Rectal smooth muscle tissue (tissue), 1 donor: Measurements from ENCODE around the gene GRK2.

Experiments
- H3K27ac ChIP-seq: one replicate; pipeline ENCODE4 v1.7.0; 2013; ENCODE audit warnings: low read depth, low read length, inconsistent platforms
- H3K27me3 ChIP-seq: one replicate; pipeline ENCODE4 v1.7.0; 2013; ENCODE audit warnings: low read length; ENCODE audit not compliant: control insufficient read depth, insufficient read depth
- H3K36me3 ChIP-seq: one replicate; pipeline ENCODE4 v1.7.0; 2013; ENCODE audit warnings: low read length; ENCODE audit not compliant: control insufficient read depth, insufficient read depth
- H3K4me1 ChIP-seq: one replicate; pipeline ENCODE4 v1.7.0; 2013; ENCODE audit warnings: low read length; ENCODE audit not compliant: control insufficient read depth, insufficient read depth
- H3K4me3 ChIP-seq: one replicate; pipeline ENCODE4 v1.7.0; 2013; ENCODE audit warnings: low read length
- H3K9ac ChIP-seq: one replicate; pipeline ENCODE4 v1.7.0; 2013; ENCODE audit warnings: low read length

GRK2 gene

GRCh38 chr11:67292671-67293070, 26.4 kb downstream of the GRK2 start:
- H3K4me1 ChIP-seq = peaks cover 14% of the 10 kb centered on the region
- no peak overlapping the region for H3K27ac ChIP-seq
- no peak overlapping the region for H3K9ac ChIP-seq
- H3K4me3 ChIP-seq = no peak overlapping the region
- peaks cover 12% of the 10 kb centered on the region for H3K36me3 ChIP-seq
- no peaks in the 10 kb centered on the region for H3K27me3 ChIP-seq

DNA sequence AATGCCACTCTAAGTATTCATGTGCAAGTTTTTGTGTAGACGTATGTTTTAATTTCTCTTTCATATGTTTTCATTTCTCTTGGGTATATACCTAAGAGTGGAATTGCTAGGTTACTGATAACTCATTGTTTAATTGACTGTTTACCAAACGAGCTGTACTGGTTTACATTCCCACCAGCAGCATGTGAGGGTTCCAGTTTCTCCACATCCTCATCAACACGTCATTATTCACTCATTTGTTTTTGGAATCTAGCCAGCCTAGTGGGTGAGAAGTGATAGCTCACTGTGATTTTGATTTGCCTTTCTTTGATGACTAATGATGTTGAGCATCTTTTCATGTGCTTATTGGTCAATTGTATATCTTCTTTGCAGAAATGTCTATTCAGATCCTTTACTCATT, 26.8 kb downstream of the GRK2 start:
- no peak overlapping the region for H3K4me3 ChIP-seq
- no peaks in the 10 kb centered on the region for H3K27me3 ChIP-seq
- H3K9ac ChIP-seq = no peak overlapping the region
- peaks cover 10% of the 10 kb centered on the region for H3K4me1 ChIP-seq
- H3K27ac ChIP-seq = no peak overlapping the region
- peaks cover 12% of the 10 kb centered on the region for H3K36me3 ChIP-seq

DNA sequence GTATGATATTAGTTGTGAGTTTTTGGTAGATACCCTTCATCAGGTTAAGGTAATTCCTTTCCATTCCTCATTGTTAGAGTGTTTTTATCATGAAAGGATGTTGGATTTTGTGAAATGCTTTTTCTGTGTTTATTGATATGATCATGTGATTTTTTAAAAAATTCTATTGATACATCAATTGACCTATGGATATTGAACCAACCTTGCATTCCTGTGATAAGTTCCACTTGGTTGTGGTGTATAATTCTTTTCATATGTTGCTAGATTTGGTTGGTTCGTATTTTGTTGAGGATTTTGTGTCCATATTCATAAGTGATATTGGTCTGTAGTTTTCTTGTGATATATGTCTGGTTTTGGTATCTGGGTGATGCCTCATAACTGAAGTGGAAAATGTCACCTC, 29.6 kb downstream of the GRK2 start:
- H3K4me1 ChIP-seq = no peaks in the 10 kb centered on the region
- no peaks in the 10 kb centered on the region for H3K27me3 ChIP-seq
- no peak overlapping the region for H3K9ac ChIP-seq
- H3K36me3 ChIP-seq = peaks cover 19% of the 10 kb centered on the region
- H3K27ac ChIP-seq = no peak overlapping the region
- H3K4me3 ChIP-seq = no peak overlapping the region

- Histone ChIP-seq H3K4me3 (no peak overlapping the region), H3K36me3 (peaks cover 17% of the 10 kb centered on the region)
Measured at GRCh38 chr11:67298786-67299185, 32.5 kb downstream of the GRK2 start.

DNA sequence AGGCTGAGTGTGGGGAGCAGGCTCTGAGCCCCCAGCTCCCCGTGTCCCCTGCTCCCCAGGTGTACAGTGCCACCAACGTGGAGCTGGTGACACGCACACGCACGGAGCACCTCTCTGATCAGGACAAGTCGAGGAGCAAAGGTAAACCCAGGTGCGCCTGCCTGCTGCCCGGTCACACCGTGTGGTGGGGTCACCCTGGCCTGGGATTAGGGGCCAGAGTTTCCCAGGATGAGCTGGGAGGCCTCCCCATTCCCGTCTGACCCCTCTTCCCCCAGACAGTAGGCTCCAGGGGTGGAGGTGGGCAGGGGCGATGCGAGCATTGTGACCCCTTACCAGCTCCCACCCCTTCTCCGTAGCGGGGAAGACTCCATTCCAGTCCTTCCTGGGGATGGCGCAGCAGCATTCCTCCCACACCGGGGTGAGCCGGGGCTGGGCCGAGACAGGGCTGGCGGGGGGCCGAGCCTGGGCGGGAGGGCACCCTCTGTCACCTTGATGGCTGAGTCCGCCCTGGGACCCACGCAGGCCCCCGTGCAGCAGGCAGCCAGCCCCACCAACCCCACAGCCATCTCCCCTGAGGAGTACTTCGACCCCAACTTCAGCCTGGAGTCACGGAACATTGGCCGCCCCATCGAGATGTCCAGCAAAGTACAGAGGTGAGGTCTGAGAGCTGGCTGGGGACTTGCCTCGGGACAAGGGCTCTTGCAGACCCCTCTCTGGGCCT, 33.4 kb downstream of the GRK2 start:
- Histone ChIP-seq H3K27me3 (no peaks in the 10 kb centered on the region), H3K36me3 (peaks cover 17% of the 10 kb centered on the region), H3K4me1 (peaks cover 4% of the 10 kb centered on the region), H3K4me3 (no peak overlapping the region), H3K9ac (no peak overlapping the region), H3K27ac (no peak overlapping the region)

More at GRCh38 chr11:67298786-67299185, 32.5 kb downstream of the GRK2 start:
- Histone ChIP-seq H3K27me3 (no peaks in the 10 kb centered on the region), H3K27ac (no peak overlapping the region), H3K9ac (no peak overlapping the region), H3K4me1 (peaks cover 4% of the 10 kb centered on the region)

GRCh38 chr11:67300256-67300755, 34.0 kb downstream of the GRK2 start:
- H3K4me3 ChIP-seq = no peak overlapping the region
- no peaks in the 10 kb centered on the region for H3K27me3 ChIP-seq
- H3K36me3 ChIP-seq = peaks cover 17% of the 10 kb centered on the region
- H3K9ac ChIP-seq = no peak overlapping the region
- peaks cover 4% of the 10 kb centered on the region for H3K4me1 ChIP-seq
- H3K27ac ChIP-seq = no peak overlapping the region

DNA sequence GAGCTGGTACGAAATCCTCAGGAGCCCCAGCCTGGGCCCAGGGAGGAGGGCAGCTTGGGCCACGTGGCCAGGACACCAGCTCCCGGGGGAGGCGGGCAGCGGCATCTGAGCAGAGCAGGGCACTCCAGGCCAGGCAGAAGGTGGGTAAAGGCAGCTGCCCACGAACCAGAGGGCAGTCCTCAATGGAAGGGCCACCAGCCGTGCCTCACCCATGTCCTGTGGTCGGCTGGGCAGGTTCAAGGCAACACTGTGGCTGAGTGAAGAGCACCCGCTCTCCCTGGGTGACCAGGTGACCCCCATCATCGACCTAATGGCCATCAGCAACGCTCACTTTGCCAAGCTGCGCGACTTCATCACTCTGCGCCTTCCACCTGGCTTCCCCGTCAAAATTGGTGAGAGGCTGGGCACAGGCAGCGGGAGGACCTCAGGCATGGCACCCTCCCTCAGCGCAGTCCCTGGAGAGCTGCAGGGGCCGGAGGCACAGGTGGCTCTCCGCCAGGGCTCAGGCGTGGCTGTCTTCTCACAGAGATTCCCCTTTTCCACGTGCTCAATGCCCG, 34.6 kb downstream of the GRK2 start:
- Histone ChIP-seq H3K27me3 (no peaks in the 10 kb centered on the region), H3K27ac (no peak overlapping the region), H3K4me3 (no peak overlapping the region), H3K36me3 (peaks cover 17% of the 10 kb centered on the region), H3K4me1 (peaks cover 4% of the 10 kb centered on the region), H3K9ac (no peak overlapping the region)

DNA sequence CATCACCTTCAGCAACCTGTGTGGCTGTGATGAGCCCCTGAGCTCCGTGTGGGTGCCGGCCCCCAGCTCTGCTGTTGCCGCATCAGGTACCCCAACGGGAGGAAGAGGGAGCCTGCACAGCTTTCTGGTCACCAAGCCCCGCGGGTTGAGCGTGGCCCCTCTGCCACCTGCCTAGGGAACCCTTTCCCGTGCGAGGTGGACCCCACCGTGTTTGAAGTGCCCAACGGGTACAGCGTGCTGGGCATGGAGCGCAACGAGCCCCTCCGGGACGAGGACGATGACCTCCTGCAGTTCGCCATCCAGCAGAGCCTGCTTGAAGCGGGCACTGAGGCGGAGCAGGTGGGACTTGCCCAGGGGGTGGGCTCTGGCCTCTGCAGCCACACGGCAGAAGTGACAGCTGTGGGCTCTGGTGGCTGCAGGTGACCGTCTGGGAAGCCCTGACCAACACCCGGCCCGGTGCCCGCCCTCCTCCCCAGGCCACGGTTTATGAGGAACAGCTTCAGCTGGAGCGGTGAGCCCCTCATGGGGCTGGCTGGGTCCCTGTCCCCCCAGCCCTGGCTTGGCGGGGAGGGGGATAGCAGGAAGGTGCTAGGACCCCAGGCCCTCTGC, 35.1 kb downstream of the GRK2 start:
- no peak overlapping the region for H3K4me3 ChIP-seq
- H3K27ac ChIP-seq = no peak overlapping the region
- H3K4me1 ChIP-seq = peaks cover 4% of the 10 kb centered on the region
- H3K9ac ChIP-seq = no peak overlapping the region
- no peaks in the 10 kb centered on the region for H3K27me3 ChIP-seq
- peaks cover 17% of the 10 kb centered on the region for H3K36me3 ChIP-seq

DNA sequence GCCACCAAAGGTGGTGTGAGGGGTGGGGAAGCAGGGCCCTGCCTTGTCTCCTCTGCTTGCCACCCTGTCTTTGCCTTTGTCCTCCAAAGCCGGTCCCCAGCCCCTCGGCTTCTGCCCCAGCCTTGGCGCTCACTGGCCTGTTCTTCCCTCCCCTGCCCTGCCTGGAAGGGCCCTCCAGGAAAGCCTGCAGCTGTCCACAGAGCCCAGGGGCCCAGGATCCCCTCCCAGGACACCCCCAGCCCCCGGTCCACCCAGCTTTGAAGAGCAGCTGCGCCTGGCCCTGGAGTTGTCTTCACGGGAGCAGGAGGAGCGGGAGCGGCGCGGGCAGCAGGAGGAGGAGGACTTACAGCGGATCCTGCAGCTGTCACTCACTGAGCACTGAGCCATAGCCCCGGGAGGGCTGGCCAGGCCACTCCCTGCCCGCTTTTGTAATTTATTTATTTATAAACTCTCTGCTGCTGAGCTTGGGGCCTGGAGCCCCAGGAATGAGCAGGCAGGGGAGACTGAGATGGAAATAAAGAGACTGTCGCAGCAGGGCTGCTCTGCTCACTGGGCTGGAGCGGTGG, 35.8 kb downstream of the GRK2 start:
- H3K27me3 ChIP-seq = no peaks in the 10 kb centered on the region
- peak overlapping the region; percentile 2 for H3K9ac ChIP-seq
- H3K36me3 ChIP-seq = peaks cover 14% of the 10 kb centered on the region
- peak overlapping the region; percentile 89 for H3K4me3 ChIP-seq
- H3K27ac ChIP-seq = no peak overlapping the region
- peaks cover 4% of the 10 kb centered on the region for H3K4me1 ChIP-seq

DNA sequence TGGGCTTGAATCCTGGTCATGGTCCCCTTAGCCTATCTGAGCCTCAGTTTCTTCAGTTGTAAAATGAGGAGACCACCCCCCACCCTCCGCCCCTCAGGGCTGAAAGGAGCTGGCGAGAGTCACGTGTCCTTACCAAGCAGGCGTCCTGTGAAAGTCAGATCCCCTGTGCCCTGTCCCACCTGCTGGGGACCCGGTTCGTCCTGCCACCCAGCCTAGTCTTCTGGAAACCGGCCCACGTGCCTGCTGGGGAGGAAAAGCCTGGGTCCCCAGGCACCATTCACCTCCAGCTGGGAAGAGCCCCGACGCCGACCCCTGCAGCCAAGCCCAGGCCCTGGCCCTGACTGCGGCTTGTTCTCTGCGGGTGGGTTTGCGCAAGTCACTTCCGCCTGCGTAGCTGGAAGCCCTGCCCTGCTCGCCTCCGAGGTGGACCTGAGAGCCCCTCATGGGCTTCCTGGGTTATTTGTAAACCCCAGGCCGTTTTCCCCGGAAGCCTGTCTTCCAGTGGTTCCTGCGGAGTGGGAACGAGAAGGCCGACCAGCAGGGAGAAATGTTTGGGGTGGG, 36.4 kb downstream of the GRK2 start:
- Histone ChIP-seq H3K4me3 (peak overlapping the region; percentile 89), H3K27me3 (no peaks in the 10 kb centered on the region), H3K36me3 (peaks cover 14% of the 10 kb centered on the region), H3K9ac (peak overlapping the region; percentile 2), H3K4me1 (peaks cover 4% of the 10 kb centered on the region), H3K27ac (no peak overlapping the region)

DNA sequence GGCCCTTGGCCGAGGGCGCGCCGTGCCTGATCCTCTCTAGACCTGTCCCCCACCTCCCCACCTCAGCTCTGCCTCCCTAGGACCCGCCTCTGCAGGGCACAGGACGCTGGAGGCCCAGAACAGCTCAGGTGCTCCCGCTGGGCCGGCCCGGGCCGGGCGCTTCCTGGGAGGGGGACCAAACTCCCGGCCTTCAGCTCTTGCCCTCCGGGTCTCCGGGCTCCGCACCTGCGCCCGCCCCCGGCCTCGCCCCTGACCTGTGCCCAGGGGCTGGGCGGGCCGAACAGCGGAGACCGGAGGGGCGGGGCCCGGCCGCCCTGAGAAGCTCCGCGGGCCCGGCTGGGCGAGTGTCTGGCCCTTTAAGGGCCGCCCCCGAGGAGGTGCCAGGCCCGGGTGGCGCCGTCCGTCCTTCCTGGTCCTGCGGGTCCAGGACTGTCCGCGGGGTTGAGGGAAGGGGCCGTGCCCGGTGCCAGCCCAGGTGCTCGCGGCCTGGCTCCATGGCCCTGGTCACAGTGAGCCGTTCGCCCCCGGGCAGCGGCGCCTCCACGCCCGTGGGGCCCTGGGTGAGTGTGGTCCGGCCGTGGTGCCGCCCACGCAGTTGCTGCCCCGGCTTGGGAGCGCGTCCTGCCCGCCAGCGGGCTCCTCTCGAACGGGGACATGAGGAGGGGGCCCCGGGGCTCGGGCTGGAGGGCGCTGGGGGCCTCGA, 37.0 kb downstream of the GRK2 start, which contains the start of gene SSH3:
Gene SSH3, plus strand, starts transcription at position 399 of the 703 bp plus-strand sequence. Its CDS starts 96 bp downstream, at position 495.
- H3K27me3 ChIP-seq = no peaks in the 10 kb centered on the region
- H3K4me1 ChIP-seq = peaks cover 4% of the 10 kb centered on the region
- H3K9ac ChIP-seq = peak within 1 kb of the TSS; percentile 68
- H3K27ac ChIP-seq = no peak within 1 kb of the TSS
- peaks cover 14% of the 10 kb centered on the region for H3K36me3 ChIP-seq
- H3K4me3 ChIP-seq = peak within 1 kb of the TSS; percentile 89
